HEK293 (cell line): Measurements from ENCODE around the gene NUCKS1.

Experiments
- CTCF ChIP-seq: fragments of 450-650 bp; formaldehyde crosslinking; IDR thresholded peaks from 2 replicates; pipeline ENCODE4 v1.5.1; 2016; ENCODE audit warnings: missing biosample characterization, missing genetic modification characterization
- PATZ1 ChIP-seq: fragments of 450-650 bp; formaldehyde crosslinking; IDR thresholded peaks from 2 replicates; pipeline ENCODE4 v1.5.1; 2016; ENCODE audit warnings: missing biosample characterization, missing genetic modification characterization
- SP2 ChIP-seq: fragments of 450-650 bp; formaldehyde crosslinking; IDR thresholded peaks from 2 replicates; pipeline ENCODE4 v1.5.1; 2016; ENCODE audit warnings: missing biosample characterization, missing genetic modification characterization
- SP7 ChIP-seq: fragments of 450-650 bp; formaldehyde crosslinking; IDR thresholded peaks from 2 replicates; pipeline ENCODE4 v1.5.1; 2016; ENCODE audit warnings: missing biosample characterization, missing genetic modification characterization
- ZBTB8A ChIP-seq: fragments of 450-650 bp; formaldehyde crosslinking; IDR thresholded peaks from 2 replicates; pipeline ENCODE4 v1.5.1; 2016; ENCODE audit warnings: missing biosample characterization, missing genetic modification characterization
- ZNF274 ChIP-seq, 2 experiments: fragments of 200-500 bp in 1 of 2; fragments of 450-650 bp in 1 of 2; sonication (Bioruptor generic) in 1 of 2; formaldehyde crosslinking in 1 of 2; IDR thresholded peaks; 2 replicates each; pipeline versions ENCODE4 v1.5.1 to v1.6.1; 2014 to 2016; ENCODE audit warnings: borderline replicate concordance in 1 of 2, inconsistent platforms in 1 of 2, low read length in 1 of 2, missing biosample characterization in 1 of 2, missing genetic modification characterization in 1 of 2
- ZNF391 ChIP-seq: fragments of 450-650 bp; formaldehyde crosslinking; IDR thresholded peaks from 2 replicates; pipeline ENCODE4 v1.5.1; 2016; ENCODE audit warnings: low read depth, missing biosample characterization, missing genetic modification characterization, borderline replicate concordance

DNA sequence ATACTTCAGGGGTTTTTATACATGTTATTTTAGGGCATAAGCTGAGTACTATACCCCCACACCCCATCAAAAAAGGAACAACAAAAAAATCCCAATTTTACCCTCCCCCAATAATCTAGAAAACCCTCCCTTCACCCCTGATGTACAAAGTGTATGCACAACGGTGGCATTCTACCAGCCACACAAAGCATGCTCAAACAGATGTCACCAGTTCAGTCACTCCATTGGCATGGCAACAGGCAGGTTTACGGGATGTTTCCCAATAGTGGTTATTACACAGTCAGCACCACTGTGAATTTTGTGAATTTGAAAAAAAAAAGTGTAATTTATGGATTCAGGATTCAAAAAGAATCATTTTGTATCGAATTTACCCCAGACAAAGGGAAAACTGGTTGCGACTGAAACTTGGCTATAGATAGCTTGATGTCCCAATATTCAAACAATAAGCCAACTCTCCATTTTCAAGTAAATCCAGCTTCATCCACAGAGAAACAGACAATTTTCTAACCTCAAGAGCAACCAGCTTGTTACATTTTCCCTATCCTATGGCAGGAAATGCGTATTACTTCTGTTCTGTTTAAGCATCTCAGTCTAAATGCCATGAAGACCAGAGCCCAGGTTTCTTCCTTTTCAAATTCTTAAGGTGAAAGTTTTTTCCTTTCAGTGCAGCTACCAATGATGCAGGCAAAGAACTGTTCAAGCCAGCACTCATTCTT is 35.6 kb downstream of the NUCKS1 start:
- TF ChIP-seq CTCF (tag by site-specific recombination) (no peak), ZNF274 (IDR thresholded peaks at IDR 0.05; ENCODE audit: low read length) (no peak), ZNF274 (tag by site-specific recombination; IDR thresholded peaks at IDR 0.05; ENCODE audit: borderline replicate concordance) (no peak), PATZ1 (tag by site-specific recombination) (no peak), ZBTB8A (tag by site-specific recombination) (no peak), ZNF391 (no peak), SP2 (no peak), SP7 (tag by site-specific recombination) (no peak)
